K562 (cell line): ENCODE results near the gene CWC22. TPM values are rescaled to one million over a fixed set of nuclear protein-coding genes. Genes with fewer than 3 reads are reported as not detected.

Experiments
- DDX20 ChIP-seq: fragments of 450-650 bp; IDR thresholded peaks from 2 replicates; pipeline ENCODE4 v1.6.1; 2016; ENCODE audit warnings: missing genetic modification characterization, low read depth, mild to moderate bottlenecking, missing compliant biosample characterization, moderate library complexity
- DIDO1 ChIP-seq: fragments of 450-650 bp; IDR thresholded peaks from 2 replicates; pipeline ENCODE4 v1.6.1; 2016; ENCODE audit warnings: low read depth, missing biosample characterization, missing genetic modification characterization
- DNMT1 ChIP-seq: fragments of 450-650 bp; IDR thresholded peaks from 2 replicates; pipeline ENCODE4 v1.6.1; 2016; ENCODE audit warnings: antibody characterized with exemption, mild to moderate bottlenecking
- HIVEP1 ChIP-seq: fragments of 250-450 bp; sonication (Bioruptor Pico); IDR thresholded peaks from 2 replicates; pipeline ENCODE4 v1.4.0; 2020; ENCODE audit warnings: mild to moderate bottlenecking
- KLF13 ChIP-seq: fragments of 450-650 bp; IDR thresholded peaks from 2 replicates; pipeline ENCODE4 v1.6.1; 2016; ENCODE audit warnings: missing genetic modification characterization, low read depth, mild to moderate bottlenecking, missing compliant biosample characterization, moderate library complexity, borderline replicate concordance
- MCM2 ChIP-seq: fragments of 450-650 bp; IDR thresholded peaks from 2 replicates; pipeline ENCODE4 v1.6.1; 2017; ENCODE audit warnings: low read depth, mild to moderate bottlenecking
- MTA1 ChIP-seq: fragments of 450-650 bp; IDR thresholded peaks from 2 replicates; pipeline ENCODE4 v1.6.1; 2017; ENCODE audit warnings: borderline replicate concordance
- MYBL2 ChIP-seq, 2 experiments: fragments of 450-650 bp in 1 of 2; sonication (generic) in 1 of 2; formaldehyde crosslinking in 1 of 2; IDR thresholded peaks; 2 replicates each; pipeline versions ENCODE4 v1.6.1 to v1.8.1; 2017 to 2022; ENCODE audit warnings: borderline replicate concordance in 1 of 2, inconsistent platforms in 1 of 2, low read depth in 1 of 2, mild to moderate bottlenecking in 1 of 2, missing genetic modification reagents in 1 of 2, moderate library complexity in 1 of 2
- PCBP1 ChIP-seq: fragments of 200-400 bp; formaldehyde crosslinking; IDR thresholded peaks from 2 replicates; pipeline ENCODE4 v1.6.1; 2018; ENCODE audit warnings: mild to moderate bottlenecking, low read depth, low read length; ENCODE audit not compliant: poor library complexity, severe bottlenecking
- POLR3A ChIP-seq: IDR thresholded peaks from 2 replicates; pipeline ENCODE4 v1.6.1; 2011; ENCODE audit warnings: borderline replicate concordance, mild to moderate bottlenecking, moderate library complexity; ENCODE audit not compliant: insufficient read length, insufficient read depth; ENCODE audit errors: extremely low read depth
- RBM39 ChIP-seq: fragments of 200-400 bp; formaldehyde crosslinking; optimal IDR thresholded peaks from 2 replicates; pipeline ENCODE3; 2018; ENCODE audit warnings: low read depth, low read length
- SAP30 ChIP-seq: fragments of 200-600 bp; sonication (generic); IDR thresholded peaks from 2 replicates; pipeline ENCODE4 v1.6.1; 2012; ENCODE audit warnings: borderline replicate concordance, low read depth, mild to moderate bottlenecking, moderate library complexity, low read length, control low read depth, inconsistent platforms; ENCODE audit not compliant: insufficient read depth, poor library complexity, severe bottlenecking
- XRCC3 ChIP-seq: fragments of 450-650 bp; IDR thresholded peaks from 2 replicates; pipeline ENCODE4 v1.6.1; 2017; ENCODE audit warnings: mild to moderate bottlenecking, moderate library complexity
- ZNF133 ChIP-seq: fragments of 250-450 bp; sonication (Bioruptor Pico); IDR thresholded peaks from 2 replicates; pipeline ENCODE4 v1.4.0; 2020; ENCODE audit warnings: mild to moderate bottlenecking
- ZNF584 ChIP-seq: fragments of 200-800 bp; sonication (Bioruptor generic); IDR thresholded peaks from 2 replicates; pipeline ENCODE4 v1.6.1; 2016; ENCODE audit warnings: low read depth, mild to moderate bottlenecking, missing genetic modification characterization, missing compliant biosample characterization
- polyA plus RNA-seq, 8 experiments: library from polyadenylated mRNA; depleted of rRNA in 4 of 8; stranded (reverse) in 5 of 8; unstranded in 3 of 8; fragments of >200 nt; fragmentation: Nextera tagmentation in 2 of 8; fragmentation: Illumina TruSeq in 1 of 8; extraction: Ambion mirVana in 2 of 8; extraction: Trizol in 1 of 8; gene quantifications; 2 replicates each; pipeline versions ENCODE4 v1.2.1 to v1.2.3, GENCODE V29; 2011 to 2014; ENCODE audit warnings: inconsistent platforms in 1 of 8, missing spikeins in 1 of 8
- total RNA-seq, 7 experiments: library from RNA; depleted of rRNA in 6 of 7; stranded (reverse); fragments of >200 nt in 6 of 7; fragmentation: Illumina TruSeq in 2 of 7; extraction: Trizol in 2 of 7; gene quantifications; 2 replicates each; pipeline versions ENCODE4 v1.2.1 to v1.2.3, GENCODE V29; 2011 to 2021; ENCODE audit warnings: low replicate concordance in 1 of 7
- TF ChIP-seq, protein P1 (sequence below), 3 experiments: IDR thresholded peaks in 2 of 3; conservative IDR thresholded peaks in 1 of 3; 2 replicates each; pipeline ENCODE4 v1.5.1; 2011 to 2012; ENCODE audit warnings: low read length in 3 of 3, mild to moderate bottlenecking in 3 of 3, control low read depth in 2 of 3, improper control_type of control experiment in 1 of 3, inconsistent platforms in 1 of 3, low read depth in 1 of 3, mixed read lengths in 1 of 3, moderate library complexity in 1 of 3; ENCODE audit not compliant: insufficient read depth in 2 of 3
- TF ChIP-seq, protein P2 (sequence below): fragments of 450-650 bp; formaldehyde crosslinking; IDR thresholded peaks from 2 replicates; pipeline ENCODE4 v1.4.0; 2022; ENCODE audit warnings: missing genetic modification characterization
- TF ChIP-seq, protein P3 (sequence below): fragments of 250-450 bp; sonication (Bioruptor Pico); IDR thresholded peaks from 2 replicates; pipeline ENCODE4 v1.9.0; 2021; ENCODE audit warnings: mild to moderate bottlenecking, inconsistent platforms
- TF ChIP-seq, protein P4 (sequence below): fragments of 450-650 bp; conservative IDR thresholded peaks from 2 replicates; pipeline ENCODE4 v1.6.1; 2016; ENCODE audit warnings: missing genetic modification characterization, low read depth, mild to moderate bottlenecking, missing compliant biosample characterization, moderate library complexity

CWC22 gene
- total and polyA plus RNA-seq, 9 of the 15 experiments (the other 6 are each of a cell fraction or from before 2014, with no cell fraction given), result 14.5 to 54.2 (median 36.7) TPM

DNA sequence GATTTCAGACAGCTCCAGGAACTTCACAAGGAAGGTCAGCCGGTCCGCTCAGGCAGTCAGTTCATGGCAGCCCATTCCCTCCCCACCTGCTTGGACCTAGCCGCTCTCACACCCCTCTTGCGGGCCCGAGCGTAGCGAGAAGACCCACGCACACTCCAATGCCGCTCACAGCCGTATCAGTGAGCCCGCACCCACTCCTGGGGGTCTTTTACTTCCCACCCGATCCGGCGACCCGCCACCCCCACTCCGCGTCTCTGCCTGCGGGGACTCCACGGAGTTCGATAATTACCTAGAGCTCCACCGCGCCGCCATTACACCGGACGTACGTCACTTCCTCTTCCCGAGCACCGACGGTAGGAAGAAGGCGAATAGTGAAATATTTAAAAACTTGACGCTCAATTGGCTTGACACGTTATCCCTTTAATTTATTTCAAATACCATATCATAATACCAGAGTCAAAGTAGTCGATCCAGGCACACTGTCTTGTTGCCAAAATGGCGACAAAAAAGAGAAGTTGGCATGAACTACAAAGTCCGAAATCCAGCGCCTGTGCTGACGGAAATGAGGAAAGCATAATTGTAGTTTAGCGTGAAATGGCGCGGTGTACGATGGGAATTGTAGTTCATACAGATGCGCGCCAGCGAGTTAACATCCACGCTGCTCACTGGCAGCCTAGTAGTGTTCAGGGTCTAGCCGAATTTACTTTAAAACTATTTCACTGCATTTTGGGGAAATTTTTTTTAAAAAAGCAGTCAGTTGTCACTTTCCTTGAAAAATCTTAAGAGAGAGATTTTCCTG is at the start of gene CWC22 (continued):
- TF ChIP-seq DNMT1 (no peak), DIDO1 (peak; percentile 84), KLF13 (tag) (no peak), MTA1 (peak; percentile 25; the same call in 1 of the 2 replicates), MYBL2 (IDR thresholded peaks at IDR 0.05; ENCODE audit: low read depth) (no peak), MYBL2 (CRISPR knock-in tag; IDR thresholded peaks at IDR 0.05; ENCODE audit: borderline replicate concordance) (no peak), MCM2 (no peak), ZNF133 (CRISPR knock-in tag) (no peak), XRCC3 (no peak), HIVEP1 (CRISPR knock-in tag) (no peak), RBM39 (no peak), PCBP1 (no peak), SAP30 (peak; percentile 56), POLR3A (no peak), ZNF584 (CRISPR knock-in tag) (no peak; the same call in 1 of the 2 replicates), DDX20 (no peak)
- TF ChIP-seq, protein P1, sequence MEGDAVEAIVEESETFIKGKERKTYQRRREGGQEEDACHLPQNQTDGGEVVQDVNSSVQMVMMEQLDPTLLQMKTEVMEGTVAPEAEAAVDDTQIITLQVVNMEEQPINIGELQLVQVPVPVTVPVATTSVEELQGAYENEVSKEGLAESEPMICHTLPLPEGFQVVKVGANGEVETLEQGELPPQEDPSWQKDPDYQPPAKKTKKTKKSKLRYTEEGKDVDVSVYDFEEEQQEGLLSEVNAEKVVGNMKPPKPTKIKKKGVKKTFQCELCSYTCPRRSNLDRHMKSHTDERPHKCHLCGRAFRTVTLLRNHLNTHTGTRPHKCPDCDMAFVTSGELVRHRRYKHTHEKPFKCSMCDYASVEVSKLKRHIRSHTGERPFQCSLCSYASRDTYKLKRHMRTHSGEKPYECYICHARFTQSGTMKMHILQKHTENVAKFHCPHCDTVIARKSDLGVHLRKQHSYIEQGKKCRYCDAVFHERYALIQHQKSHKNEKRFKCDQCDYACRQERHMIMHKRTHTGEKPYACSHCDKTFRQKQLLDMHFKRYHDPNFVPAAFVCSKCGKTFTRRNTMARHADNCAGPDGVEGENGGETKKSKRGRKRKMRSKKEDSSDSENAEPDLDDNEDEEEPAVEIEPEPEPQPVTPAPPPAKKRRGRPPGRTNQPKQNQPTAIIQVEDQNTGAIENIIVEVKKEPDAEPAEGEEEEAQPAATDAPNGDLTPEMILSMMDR (IDR thresholded peaks at IDR 0.05 in 2 of 3, conservative IDR thresholded peaks at IDR 0.05 in 1 of 3; ENCODE audit: insufficient read depth in 2 of 3, low read depth in 1 of 3, low read length in 3 of 3), result peak in 1 of 3 experiments; percentile 11; a peak in 1 of 6 replicates
- TF ChIP-seq, protein P2, sequence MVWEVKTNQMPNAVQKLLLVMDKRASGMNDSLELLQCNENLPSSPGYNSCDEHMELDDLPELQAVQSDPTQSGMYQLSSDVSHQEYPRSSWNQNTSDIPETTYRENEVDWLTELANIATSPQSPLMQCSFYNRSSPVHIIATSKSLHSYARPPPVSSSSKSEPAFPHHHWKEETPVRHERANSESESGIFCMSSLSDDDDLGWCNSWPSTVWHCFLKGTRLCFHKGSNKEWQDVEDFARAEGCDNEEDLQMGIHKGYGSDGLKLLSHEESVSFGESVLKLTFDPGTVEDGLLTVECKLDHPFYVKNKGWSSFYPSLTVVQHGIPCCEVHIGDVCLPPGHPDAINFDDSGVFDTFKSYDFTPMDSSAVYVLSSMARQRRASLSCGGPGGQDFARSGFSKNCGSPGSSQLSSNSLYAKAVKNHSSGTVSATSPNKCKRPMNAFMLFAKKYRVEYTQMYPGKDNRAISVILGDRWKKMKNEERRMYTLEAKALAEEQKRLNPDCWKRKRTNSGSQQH (CRISPR knock-in tag), result peak; percentile 78; the same call in 1 of the 2 replicates
- TF ChIP-seq, protein P3, sequence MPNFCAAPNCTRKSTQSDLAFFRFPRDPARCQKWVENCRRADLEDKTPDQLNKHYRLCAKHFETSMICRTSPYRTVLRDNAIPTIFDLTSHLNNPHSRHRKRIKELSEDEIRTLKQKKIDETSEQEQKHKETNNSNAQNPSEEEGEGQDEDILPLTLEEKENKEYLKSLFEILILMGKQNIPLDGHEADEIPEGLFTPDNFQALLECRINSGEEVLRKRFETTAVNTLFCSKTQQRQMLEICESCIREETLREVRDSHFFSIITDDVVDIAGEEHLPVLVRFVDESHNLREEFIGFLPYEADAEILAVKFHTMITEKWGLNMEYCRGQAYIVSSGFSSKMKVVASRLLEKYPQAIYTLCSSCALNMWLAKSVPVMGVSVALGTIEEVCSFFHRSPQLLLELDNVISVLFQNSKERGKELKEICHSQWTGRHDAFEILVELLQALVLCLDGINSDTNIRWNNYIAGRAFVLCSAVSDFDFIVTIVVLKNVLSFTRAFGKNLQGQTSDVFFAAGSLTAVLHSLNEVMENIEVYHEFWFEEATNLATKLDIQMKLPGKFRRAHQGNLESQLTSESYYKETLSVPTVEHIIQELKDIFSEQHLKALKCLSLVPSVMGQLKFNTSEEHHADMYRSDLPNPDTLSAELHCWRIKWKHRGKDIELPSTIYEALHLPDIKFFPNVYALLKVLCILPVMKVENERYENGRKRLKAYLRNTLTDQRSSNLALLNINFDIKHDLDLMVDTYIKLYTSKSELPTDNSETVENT (CRISPR knock-in tag), result peak; percentile 79; the same call in 1 of the 2 replicates
- TF ChIP-seq, protein P4, sequence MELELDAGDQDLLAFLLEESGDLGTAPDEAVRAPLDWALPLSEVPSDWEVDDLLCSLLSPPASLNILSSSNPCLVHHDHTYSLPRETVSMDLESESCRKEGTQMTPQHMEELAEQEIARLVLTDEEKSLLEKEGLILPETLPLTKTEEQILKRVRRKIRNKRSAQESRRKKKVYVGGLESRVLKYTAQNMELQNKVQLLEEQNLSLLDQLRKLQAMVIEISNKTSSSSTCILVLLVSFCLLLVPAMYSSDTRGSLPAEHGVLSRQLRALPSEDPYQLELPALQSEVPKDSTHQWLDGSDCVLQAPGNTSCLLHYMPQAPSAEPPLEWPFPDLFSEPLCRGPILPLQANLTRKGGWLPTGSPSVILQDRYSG (tag), result peak; percentile 80
